Measurements from ENCODE around the gene ZNHIT1. TPM values are rescaled to one million over a fixed set of nuclear protein-coding genes. Genes with fewer than 3 reads are reported as not detected.
"Not testable (repeated sequence)": the region's sequence is repeated elsewhere in the genome, so short reads cannot be mapped to it uniquely, and the experiment has no call there.

Gene ZNHIT1
- polyA plus RNA-seq, 3 donors from 2014 or later: 88.2 to 135 (median 116) TPM

GRCh38 chr7:101200862-101201599 lies 16.9 kb upstream of the ZNHIT1 start, which contains the start of gene MOGAT3:
Gene MOGAT3, minus strand, starts transcription at chr7:101201036. Its CDS starts 182 bp downstream, at chr7:101200854.
- H3K27ac Mint-ChIP-seq: no peak within 1 kb of the TSS
- no peaks in the 10 kb centered on the region for H3K36me3 Mint-ChIP-seq
- H3K27me3 Mint-ChIP-seq (ENCODE audit: low read depth in 3 of 3): peaks cover 4 to 14% (median 12%) of the 10 kb centered on the region in 3 donors
- H3K4me1 Mint-ChIP-seq: no peaks in the 10 kb centered on the region
- H3K4me3 Mint-ChIP-seq: no peak within 1 kb of the TSS
- DNase-seq: no peak
- no peaks in the 10 kb centered on the region for H3K9me3 Mint-ChIP-seq

DNA sequence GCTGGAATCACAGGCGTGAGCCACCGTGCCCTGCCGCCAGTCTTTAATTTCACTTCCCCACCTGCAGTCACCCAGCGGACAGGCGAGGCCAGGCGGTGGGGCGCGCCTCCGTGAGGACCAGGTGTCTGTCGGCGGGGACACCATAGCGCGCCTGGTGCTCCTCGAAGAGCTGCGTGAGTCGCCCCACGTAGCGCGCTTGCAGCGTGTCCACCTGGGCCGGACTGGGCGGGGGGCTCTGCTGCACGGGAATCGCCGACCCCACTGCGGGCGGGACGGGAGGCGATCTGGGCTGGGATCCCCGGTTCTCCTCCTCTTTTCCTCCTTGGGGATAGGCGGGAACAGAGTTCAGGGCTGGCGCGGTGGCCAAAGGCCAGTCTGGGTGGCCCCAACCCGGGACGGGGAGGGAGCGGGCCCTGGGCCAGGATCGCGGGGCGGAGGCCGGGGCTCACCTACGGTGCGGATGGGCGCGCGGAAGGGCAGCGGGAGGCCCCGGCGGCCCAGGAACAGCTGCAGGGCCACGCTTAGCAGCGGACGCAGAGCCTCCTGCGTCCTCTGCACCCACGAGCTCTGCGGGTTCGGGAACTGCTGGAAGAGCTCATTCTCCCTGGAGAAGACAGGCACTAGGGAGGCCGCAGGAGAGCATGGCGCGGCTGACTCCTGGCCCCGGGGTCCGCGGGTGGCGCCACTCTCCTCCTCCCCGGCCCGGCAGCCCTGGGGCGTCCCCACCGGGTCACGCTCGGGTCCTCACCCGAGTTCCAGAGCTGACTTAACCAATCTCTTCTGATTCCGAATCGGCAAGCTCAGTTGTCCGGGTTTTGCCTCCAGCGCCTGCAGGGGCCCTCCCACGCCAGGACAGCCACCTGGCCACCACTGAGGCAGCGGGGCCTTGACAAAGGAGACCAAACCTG lies 16.0 kb upstream of the ZNHIT1 start:
- no peak overlapping the region for H3K27ac Mint-ChIP-seq
- H3K4me1 Mint-ChIP-seq: no peaks in the 10 kb centered on the region
- DNase-seq: no peak
- H3K4me3 Mint-ChIP-seq: no peak overlapping the region
- no peaks in the 10 kb centered on the region for H3K36me3 Mint-ChIP-seq
- no peaks in the 10 kb centered on the region for H3K9me3 Mint-ChIP-seq
- peaks cover 2 to 14% (median 12%) of the 10 kb centered on the region in 3 donors for H3K27me3 Mint-ChIP-seq (ENCODE audit: low read depth in 3 of 3)

- DNase-seq: no peak
- peaks cover under 1% of the 10 kb centered on the region in 3 donors for H3K36me3 Mint-ChIP-seq
- H3K27ac Mint-ChIP-seq: no peak overlapping the region
- H3K9me3 Mint-ChIP-seq: no peaks in the 10 kb centered on the region
- peaks cover 2 to 12% (median 11%) of the 10 kb centered on the region in 3 donors for H3K27me3 Mint-ChIP-seq (ENCODE audit: low read depth in 3 of 3)
- no peaks in the 10 kb centered on the region for H3K4me1 Mint-ChIP-seq
- no peak overlapping the region for H3K4me3 Mint-ChIP-seq
These were observed 15.4 kb upstream of the ZNHIT1 start for GRCh38 chr7:101202603-101202918.

DNA sequence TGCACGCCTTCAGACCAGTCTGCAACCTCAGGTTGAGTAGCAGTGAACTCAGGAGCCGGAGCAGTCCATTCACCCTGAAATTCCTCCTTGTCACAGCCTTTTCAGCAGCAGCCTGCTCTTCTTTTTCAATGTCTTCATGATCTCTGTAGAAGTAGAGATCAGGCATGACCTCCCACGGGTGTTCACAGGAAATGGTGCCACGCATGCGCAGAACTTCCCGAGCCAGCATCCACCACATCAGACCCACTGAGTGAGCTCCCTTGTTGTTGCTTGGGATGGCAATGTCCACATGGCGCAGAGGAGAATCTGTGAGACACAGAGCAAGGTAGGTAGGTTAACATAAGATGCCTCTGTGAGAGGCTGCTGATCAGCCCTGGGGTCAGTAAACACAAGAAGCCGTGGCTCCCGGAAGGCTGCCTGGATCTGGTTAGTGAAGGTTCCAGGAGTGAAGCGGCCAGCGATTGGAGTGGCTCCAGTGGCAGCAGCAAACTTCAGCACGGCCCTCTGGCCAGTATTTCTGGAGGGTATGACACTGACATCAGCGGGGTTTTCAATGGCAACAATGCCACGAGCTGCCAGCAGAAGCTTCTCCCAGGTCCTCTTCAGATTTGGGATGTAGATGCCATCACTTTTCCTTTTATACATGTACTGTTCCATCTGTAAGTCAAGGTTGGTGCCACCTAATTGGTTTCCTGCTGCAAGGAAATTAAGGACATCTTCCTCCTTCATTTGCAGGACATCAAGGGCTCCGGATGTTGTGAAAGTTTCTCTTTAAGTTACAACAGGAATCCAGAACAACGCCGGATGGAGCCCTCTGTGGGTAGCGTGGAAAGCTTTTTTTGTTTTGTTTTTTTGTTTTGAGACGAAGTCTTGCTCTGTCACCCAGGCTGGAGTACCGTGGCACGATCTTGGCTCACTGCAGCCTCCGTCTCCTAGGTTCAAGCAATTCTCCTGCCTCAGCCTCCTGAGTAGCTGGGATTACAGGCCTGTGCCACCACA lies 13.9 kb upstream of the ZNHIT1 start:
- not testable (repeated sequence) for H3K4me3 Mint-ChIP-seq, H3K4me1 Mint-ChIP-seq, H3K9me3 Mint-ChIP-seq, H3K36me3 Mint-ChIP-seq
- H3K27me3 Mint-ChIP-seq (ENCODE audit: low read depth in 3 of 3): peaks cover 4 to 12% (median 9%) of the 10 kb centered on the region in 3 donors
- peak in 1 of 3 donors; percentile 15 for DNase-seq
- H3K27ac Mint-ChIP-seq: peak overlapping the region in 1 of 6 donors; percentile 28

GRCh38 chr7:101205901-101206664 lies 11.9 kb upstream of the ZNHIT1 start:
- H3K36me3 Mint-ChIP-seq: peaks cover 5 to 14% (median 6%) of the 10 kb centered on the region in 3 donors
- H3K27me3 Mint-ChIP-seq (ENCODE audit: low read depth in 3 of 3): peaks cover 2 to 10% (median 4%) of the 10 kb centered on the region in 3 donors
- H3K27ac Mint-ChIP-seq: no peak overlapping the region

GRCh38 chr7:101206665-101207042 lies 11.3 kb upstream of the ZNHIT1 start:
- no peak for DNase-seq
- Mint-ChIP-seq H3K4me3 (no peak overlapping the region), H3K27me3 (ENCODE audit: low read depth in 3 of 3) (peaks cover 0 to 10% (median 4%) of the 10 kb centered on the region in 3 donors), H3K4me1 (peaks cover 0 to 1% of the 10 kb centered on the region in 2 donors), H3K9me3 (no peaks in the 10 kb centered on the region), H3K36me3 (peaks cover 5 to 14% (median 6%) of the 10 kb centered on the region in 3 donors), H3K27ac (no peak overlapping the region)

More at GRCh38 chr7:101205901-101206664, 11.9 kb upstream of the ZNHIT1 start:
- DNase-seq: no peak
- H3K9me3 Mint-ChIP-seq: no peaks in the 10 kb centered on the region
- peaks cover 0 to 1% of the 10 kb centered on the region in 2 donors for H3K4me1 Mint-ChIP-seq
- no peak overlapping the region for H3K4me3 Mint-ChIP-seq

DNA sequence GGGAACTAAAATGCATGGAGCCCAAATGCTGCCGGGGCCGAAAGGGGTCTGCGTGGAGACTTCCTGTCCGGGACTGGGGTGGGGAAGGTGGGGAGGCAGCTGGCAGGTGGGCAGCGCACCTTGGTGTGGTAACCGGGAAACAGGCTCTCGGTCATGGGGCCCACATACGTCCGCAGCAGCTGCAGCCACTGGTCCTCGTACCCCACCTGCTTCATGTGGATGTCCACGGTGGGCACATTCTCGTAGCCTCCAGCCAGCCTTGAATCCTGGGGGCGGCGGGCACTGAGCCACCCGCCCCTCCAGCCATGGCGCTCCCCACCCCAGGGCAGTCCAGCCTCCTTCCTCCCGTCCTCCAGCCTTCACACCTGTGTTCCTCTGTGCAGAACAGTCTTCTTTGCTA lies 10.5 kb upstream of the ZNHIT1 start:
- no peaks in the 10 kb centered on the region for H3K9me3 Mint-ChIP-seq
- no peak for DNase-seq
- no peak overlapping the region for H3K4me3 Mint-ChIP-seq
- peaks cover 5 to 14% (median 6%) of the 10 kb centered on the region in 3 donors for H3K36me3 Mint-ChIP-seq
- H3K4me1 Mint-ChIP-seq: peaks cover 0 to 1% of the 10 kb centered on the region in 2 donors
- peak overlapping the region in 1 of 6 donors; percentile 40 for H3K27ac Mint-ChIP-seq
- peaks cover 0 to 10% (median 4%) of the 10 kb centered on the region in 3 donors for H3K27me3 Mint-ChIP-seq (ENCODE audit: low read depth in 3 of 3)

DNA sequence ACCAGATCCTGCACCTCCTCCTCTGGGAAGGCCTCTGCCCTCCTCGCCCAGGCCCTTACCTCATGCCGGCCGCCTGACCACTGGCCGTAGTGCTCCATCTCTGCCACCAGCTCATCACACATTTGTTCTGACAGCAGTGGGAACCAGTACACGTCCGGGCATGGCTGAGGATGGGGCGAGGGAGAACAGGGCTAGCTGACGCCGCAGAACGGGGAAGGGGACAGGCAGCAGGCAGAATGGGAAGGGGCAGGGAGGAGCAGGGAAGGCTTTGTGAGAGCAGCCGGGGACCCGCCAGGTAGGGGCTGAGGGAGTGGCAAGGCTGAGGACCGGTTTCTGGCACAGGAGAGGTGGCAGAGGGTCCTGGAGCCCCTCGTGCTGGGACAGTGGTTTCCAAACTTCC lies 9.2 kb upstream of the ZNHIT1 start:
- peaks cover 0 to 4% (median 1%) of the 10 kb centered on the region in 3 donors for H3K27me3 Mint-ChIP-seq (ENCODE audit: low read depth in 3 of 3)
- no peaks in the 10 kb centered on the region for H3K9me3 Mint-ChIP-seq
- H3K4me3 Mint-ChIP-seq: no peak overlapping the region
- peaks cover 5 to 14% (median 6%) of the 10 kb centered on the region in 3 donors for H3K36me3 Mint-ChIP-seq
- peak overlapping the region in 1 of 6 donors; percentile 58 for H3K27ac Mint-ChIP-seq
- H3K4me1 Mint-ChIP-seq: peaks cover 0 to 1% of the 10 kb centered on the region in 2 donors
- no peak for DNase-seq

DNA sequence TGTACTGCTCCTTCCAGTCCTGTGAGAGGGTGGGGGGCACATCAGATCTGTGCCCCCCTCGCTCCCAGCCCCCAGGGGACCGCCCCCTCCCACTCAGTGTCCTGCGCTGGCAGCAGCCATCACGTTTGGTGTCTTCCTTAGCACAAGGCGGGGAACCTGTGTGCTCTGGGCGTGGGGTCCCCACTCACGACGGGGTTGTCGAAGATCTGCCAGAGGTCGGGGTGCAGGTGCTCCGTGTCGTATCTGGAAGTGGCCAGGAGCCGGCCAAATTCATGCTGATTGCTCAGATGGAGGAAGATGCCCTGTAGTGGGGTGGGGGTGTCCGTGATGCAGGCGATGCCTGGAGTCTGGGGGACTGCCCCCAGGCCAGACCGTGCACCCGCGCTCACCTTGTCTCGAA lies 7.8 kb upstream of the ZNHIT1 start:
- no peaks in the 10 kb centered on the region for H3K9me3 Mint-ChIP-seq

DNA sequence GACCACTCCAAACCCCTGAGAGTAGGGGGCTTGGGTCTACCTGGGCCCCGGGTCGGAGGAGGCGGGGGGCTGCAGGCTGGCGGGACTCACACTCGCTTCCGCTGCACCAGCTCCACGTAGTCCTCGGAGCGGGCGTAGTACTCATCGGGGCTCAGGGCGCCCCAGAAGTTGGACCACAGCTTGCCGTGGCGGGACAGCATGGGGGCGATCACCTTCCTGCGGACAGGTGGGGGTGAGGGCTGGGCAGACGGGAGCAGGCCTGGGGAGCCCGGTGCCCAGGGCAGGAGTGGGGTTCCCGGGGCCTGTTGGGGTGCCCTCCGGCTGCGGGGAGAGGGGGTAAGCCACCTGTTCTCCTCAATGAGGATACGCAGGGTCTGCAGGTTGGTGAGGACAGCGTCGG lies 6.5 kb upstream of the ZNHIT1 start:
- H3K36me3 Mint-ChIP-seq: peaks cover 5 to 14% (median 6%) of the 10 kb centered on the region in 3 donors
- no peak for DNase-seq
- H3K4me1 Mint-ChIP-seq: peaks cover 6 to 12% of the 10 kb centered on the region in 2 donors
- no peaks in the 10 kb centered on the region for H3K9me3 Mint-ChIP-seq
- H3K27ac Mint-ChIP-seq: no peak overlapping the region
- H3K4me3 Mint-ChIP-seq: no peak overlapping the region
- peaks cover 0 to 4% (median 0%) of the 10 kb centered on the region in 3 donors for H3K27me3 Mint-ChIP-seq (ENCODE audit: low read depth in 3 of 3)

More for the DNA sequence above, 7.8 kb upstream of the ZNHIT1 start:
- Mint-ChIP-seq H3K4me1 (peaks cover 0 to 2% of the 10 kb centered on the region in 2 donors), H3K27me3 (ENCODE audit: low read depth in 3 of 3) (peaks cover 0 to 6% (median 0%) of the 10 kb centered on the region in 3 donors), H3K4me3 (no peak overlapping the region), H3K36me3 (peaks cover 5 to 14% (median 6%) of the 10 kb centered on the region in 3 donors), H3K27ac (no peak overlapping the region)
- no peak for DNase-seq

DNA sequence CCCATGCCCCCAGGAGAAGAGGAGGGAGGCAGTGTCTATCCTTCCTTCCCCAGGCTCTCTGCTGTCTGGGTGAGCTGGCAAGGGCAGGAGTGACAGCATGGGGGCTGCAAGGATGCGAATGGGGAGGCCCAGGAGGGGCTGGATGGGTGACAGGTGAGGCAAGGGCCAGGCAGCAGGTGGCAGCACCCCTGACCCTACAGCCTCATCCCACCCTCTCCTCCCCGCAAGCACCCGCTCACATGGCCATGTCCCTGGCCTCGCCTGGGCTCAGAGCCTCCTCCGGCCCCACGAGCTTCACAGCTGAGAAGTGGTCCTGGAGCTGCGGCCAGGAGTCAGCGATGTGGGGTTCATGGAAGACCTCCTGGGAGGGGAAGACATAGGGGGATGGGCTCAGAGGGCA lies 6.0 kb upstream of the ZNHIT1 start:
- Mint-ChIP-seq H3K9me3 (no peaks in the 10 kb centered on the region), H3K27me3 (ENCODE audit: low read depth in 3 of 3) (peaks cover 0 to 6% (median 4%) of the 10 kb centered on the region in 3 donors), H3K27ac (no peak overlapping the region), H3K4me1 (peaks cover 11 to 16% of the 10 kb centered on the region in 2 donors), H3K4me3 (no peak overlapping the region), H3K36me3 (peaks cover 5 to 14% (median 6%) of the 10 kb centered on the region in 3 donors)
- no peak for DNase-seq

GRCh38 chr7:101216001-101216859 lies 1.7 kb upstream of the ZNHIT1 start:
- no peaks in the 10 kb centered on the region for H3K9me3 Mint-ChIP-seq
- H3K27ac Mint-ChIP-seq: peak overlapping the region; percentile 0 to 89 (median 86)
- H3K36me3 Mint-ChIP-seq: no peaks in the 10 kb centered on the region
- peak in 2 of 3 donors; percentile 12 to 23 for DNase-seq
- H3K4me1 Mint-ChIP-seq: peaks cover 39 to 44% of the 10 kb centered on the region in 2 donors
- peaks cover 8 to 16% (median 12%) of the 10 kb centered on the region in 3 donors for H3K27me3 Mint-ChIP-seq (ENCODE audit: low read depth in 3 of 3)
- peak overlapping the region; percentile 89 to 98 (median 94) for H3K4me3 Mint-ChIP-seq

All from immature natural killer cell (primary cell).